H4 (cell line): ENCODE results near the gene LAMC1. TPM values are rescaled to one million over a fixed set of nuclear protein-coding genes. Genes with fewer than 3 reads are reported as not detected.
"Not testable (repeated sequence)": the region's sequence is repeated elsewhere in the genome, so short reads cannot be mapped to it uniquely, and the experiment has no call there.

ENCODE experiments used
- DNase-seq: peaks from one replicate; pipeline ENCODE4 v3.0.0-alpha.2; 2015; ENCODE audit warnings: low spot score
- total RNA-seq: library from RNA; depleted of rRNA; stranded (reverse); fragments of >200 nt; shearing (Covaris generic); gene quantifications from 2 replicates; pipeline ENCODE4 v1.2.3, GENCODE V29; 2014

LAMC1 gene
- total RNA-seq, 1 experiment from 2014 or later, result 122 TPM

GRCh38 chr1:183148599-183148998, 125.4 kb downstream of the LAMC1 start:
- DNase-seq, result no peak

- DNase-seq, result no peak
These were observed 126.1 kb downstream of the LAMC1 start for GRCh38 chr1:183149273-183149672.

GRCh38 chr1:183150032-183150431, 126.8 kb downstream of the LAMC1 start:
- not testable (repeated sequence) for DNase-seq

- DNase-seq, result no peak
These were observed 127.2 kb downstream of the LAMC1 start for GRCh38 chr1:183150445-183150844.

- no peak for DNase-seq
These were observed 129.0 kb downstream of the LAMC1 start for GRCh38 chr1:183152180-183152579.

- no peak for DNase-seq
These were observed 132.7 kb downstream of the LAMC1 start for GRCh38 chr1:183155939-183156338.

- DNase-seq, result peak; percentile 82
These were observed 136.7 kb downstream of the LAMC1 start for GRCh38 chr1:183159960-183160359.

- DNase-seq, result no peak
These were observed 138.2 kb downstream of the LAMC1 start for GRCh38 chr1:183161391-183161790.

GRCh38 chr1:183163316-183163715, 140.1 kb downstream of the LAMC1 start:
- peak; percentile 56 for DNase-seq

GRCh38 chr1:183164340-183164739, 141.1 kb downstream of the LAMC1 start:
- peak; percentile 64 for DNase-seq

GRCh38 chr1:183164963-183165362, 141.7 kb downstream of the LAMC1 start:
- DNase-seq, result no peak

- DNase-seq, result no peak
These were observed 142.2 kb downstream of the LAMC1 start for GRCh38 chr1:183165456-183165855.

- no peak for DNase-seq
These were observed 143.2 kb downstream of the LAMC1 start for GRCh38 chr1:183166454-183166853.

GRCh38 chr1:183167676-183168075, 144.5 kb downstream of the LAMC1 start:
- no peak for DNase-seq

- DNase-seq, result no peak
These were observed 145.1 kb downstream of the LAMC1 start for GRCh38 chr1:183168308-183168707.

- no peak for DNase-seq
These were observed 150.6 kb downstream of the LAMC1 start for GRCh38 chr1:183173828-183174227.

- DNase-seq, result no peak
These were observed 152.4 kb downstream of the LAMC1 start for GRCh38 chr1:183175631-183176030.

- no peak for DNase-seq
These were observed 155.3 kb downstream of the LAMC1 start for GRCh38 chr1:183178545-183178944.

- DNase-seq, result no peak
These were observed 155.8 kb downstream of the LAMC1 start for GRCh38 chr1:183179033-183179432.

GRCh38 chr1:183180218-183180617, 157.0 kb downstream of the LAMC1 start:
- peak; percentile 88 for DNase-seq

GRCh38 chr1:183180634-183181056, 157.4 kb downstream of the LAMC1 start:
- peak; percentile 81 for DNase-seq

GRCh38 chr1:183185941-183186490, 162.8 kb downstream of the LAMC1 start, which contains the start of gene LAMC2:
Gene LAMC2, plus strand, starts transcription at chr1:183186264. Its CDS starts 89 bp downstream, at chr1:183186353.
- no peak for DNase-seq

GRCh38 chr1:183186841-183187240, 163.6 kb downstream of the LAMC1 start:
- no peak for DNase-seq

GRCh38 chr1:183188240-183188639, 165.0 kb downstream of the LAMC1 start:
- no peak for DNase-seq
